Sigmoid colon (tissue), 4 donors: ENCODE data around the gene EIF4G3.
"Not testable (repeated sequence)": the region's sequence is repeated elsewhere in the genome, so short reads cannot be mapped to it uniquely, and the experiment has no call there.

Source experiments
- EP300 ChIP-seq, 4 donors: sonication (generic); formaldehyde crosslinking; IDR thresholded peaks; one replicate each; pipeline ENCODE4 v1.6.1; 2017; ENCODE audit warnings: antibody characterized with exemption in 4 of 4
- POLR2A ChIP-seq, 2 donors: fragments of 450-650 bp; IDR thresholded peaks; one replicate each; pipeline ENCODE4 v1.6.1; 2016; ENCODE audit warnings: antibody characterized with exemption in 2 of 2, mild to moderate bottlenecking in 2 of 2, moderate library complexity in 2 of 2
- TF ChIP-seq, protein P1 (sequence below), 4 experiments: fragments of 450-650 bp in 3 of 4; fragments of 200-600 bp in 1 of 4; IDR thresholded peaks; one replicate each; pipeline ENCODE4 v1.5.1; 2016 to 2019; ENCODE audit warnings: antibody characterized with exemption in 4 of 4, mild to moderate bottlenecking in 3 of 4, moderate library complexity in 2 of 4

DNA sequence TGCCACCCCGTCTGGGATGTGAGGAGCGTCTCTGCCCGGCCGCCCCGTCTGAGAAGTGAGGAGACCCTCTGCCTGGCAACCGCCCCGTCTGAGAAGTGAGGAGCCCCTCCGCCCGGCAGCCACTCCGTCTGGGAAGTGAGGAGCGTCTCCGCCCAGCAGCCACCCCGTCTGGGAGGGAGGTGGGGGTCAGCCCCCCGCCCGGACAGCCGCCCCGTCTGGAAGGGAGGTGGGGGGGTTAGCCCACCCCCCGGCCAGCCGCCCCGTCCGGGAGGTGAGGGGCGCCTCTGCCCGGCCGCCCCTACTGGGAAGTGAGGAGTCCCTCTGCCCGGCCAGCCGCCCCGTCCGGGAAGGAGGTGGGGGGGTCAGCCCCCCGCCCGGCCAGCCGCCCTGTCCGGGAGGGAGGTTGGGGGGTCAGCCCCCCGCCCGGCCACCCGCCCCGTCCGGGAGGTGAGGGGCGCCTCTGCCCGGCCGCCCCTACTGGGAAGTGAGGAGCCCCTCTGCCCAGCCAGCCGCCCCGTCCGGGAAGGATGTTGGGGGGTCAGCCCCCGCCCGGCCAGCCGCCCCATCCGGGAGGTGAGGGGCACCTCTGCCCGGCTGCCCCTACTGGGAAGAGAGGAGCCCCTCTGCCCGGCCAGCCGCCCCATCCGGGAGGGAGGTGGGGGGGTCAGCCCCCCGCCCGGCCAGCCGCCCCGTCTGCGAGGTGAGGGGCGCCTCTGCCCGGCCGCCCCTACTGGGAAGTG, 123.3 kb downstream of the EIF4G3 start:
- TF ChIP-seq, protein P1, sequence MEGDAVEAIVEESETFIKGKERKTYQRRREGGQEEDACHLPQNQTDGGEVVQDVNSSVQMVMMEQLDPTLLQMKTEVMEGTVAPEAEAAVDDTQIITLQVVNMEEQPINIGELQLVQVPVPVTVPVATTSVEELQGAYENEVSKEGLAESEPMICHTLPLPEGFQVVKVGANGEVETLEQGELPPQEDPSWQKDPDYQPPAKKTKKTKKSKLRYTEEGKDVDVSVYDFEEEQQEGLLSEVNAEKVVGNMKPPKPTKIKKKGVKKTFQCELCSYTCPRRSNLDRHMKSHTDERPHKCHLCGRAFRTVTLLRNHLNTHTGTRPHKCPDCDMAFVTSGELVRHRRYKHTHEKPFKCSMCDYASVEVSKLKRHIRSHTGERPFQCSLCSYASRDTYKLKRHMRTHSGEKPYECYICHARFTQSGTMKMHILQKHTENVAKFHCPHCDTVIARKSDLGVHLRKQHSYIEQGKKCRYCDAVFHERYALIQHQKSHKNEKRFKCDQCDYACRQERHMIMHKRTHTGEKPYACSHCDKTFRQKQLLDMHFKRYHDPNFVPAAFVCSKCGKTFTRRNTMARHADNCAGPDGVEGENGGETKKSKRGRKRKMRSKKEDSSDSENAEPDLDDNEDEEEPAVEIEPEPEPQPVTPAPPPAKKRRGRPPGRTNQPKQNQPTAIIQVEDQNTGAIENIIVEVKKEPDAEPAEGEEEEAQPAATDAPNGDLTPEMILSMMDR (IDR thresholded peaks at IDR 0.05), result not testable (repeated sequence)
- TF ChIP-seq POLR2A, EP300 (IDR thresholded peaks at IDR 0.05): not testable (repeated sequence)
